Fibroblast of lung (primary cell): Measurements from ENCODE around the gene ADGRD1.

ENCODE experiments used
- EZH2 ChIP-seq: IDR thresholded peaks from 2 replicates; pipeline ENCODE4 v1.5.1; 2012; ENCODE audit warnings: low read length, control low read depth, mild to moderate bottlenecking; ENCODE audit errors: missing control alignments
- TF ChIP-seq, protein P1 (sequence below), 2 donors: IDR thresholded peaks in 1 of 2; conservative IDR thresholded peaks in 1 of 2; 1 replicate in 1 of 2; 2 replicates in 1 of 2; pipeline ENCODE4 v1.5.1; 2011 to 2012; ENCODE audit warnings: low read length in 2 of 2, control low read depth in 1 of 2, inconsistent platforms in 1 of 2, low read depth in 1 of 2, mild to moderate bottlenecking in 1 of 2

- TF ChIP-seq, protein P1, sequence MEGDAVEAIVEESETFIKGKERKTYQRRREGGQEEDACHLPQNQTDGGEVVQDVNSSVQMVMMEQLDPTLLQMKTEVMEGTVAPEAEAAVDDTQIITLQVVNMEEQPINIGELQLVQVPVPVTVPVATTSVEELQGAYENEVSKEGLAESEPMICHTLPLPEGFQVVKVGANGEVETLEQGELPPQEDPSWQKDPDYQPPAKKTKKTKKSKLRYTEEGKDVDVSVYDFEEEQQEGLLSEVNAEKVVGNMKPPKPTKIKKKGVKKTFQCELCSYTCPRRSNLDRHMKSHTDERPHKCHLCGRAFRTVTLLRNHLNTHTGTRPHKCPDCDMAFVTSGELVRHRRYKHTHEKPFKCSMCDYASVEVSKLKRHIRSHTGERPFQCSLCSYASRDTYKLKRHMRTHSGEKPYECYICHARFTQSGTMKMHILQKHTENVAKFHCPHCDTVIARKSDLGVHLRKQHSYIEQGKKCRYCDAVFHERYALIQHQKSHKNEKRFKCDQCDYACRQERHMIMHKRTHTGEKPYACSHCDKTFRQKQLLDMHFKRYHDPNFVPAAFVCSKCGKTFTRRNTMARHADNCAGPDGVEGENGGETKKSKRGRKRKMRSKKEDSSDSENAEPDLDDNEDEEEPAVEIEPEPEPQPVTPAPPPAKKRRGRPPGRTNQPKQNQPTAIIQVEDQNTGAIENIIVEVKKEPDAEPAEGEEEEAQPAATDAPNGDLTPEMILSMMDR (conservative IDR thresholded peaks at IDR 0.05 in 1 of 2, IDR thresholded peaks at IDR 0.05 in 1 of 2; ENCODE audit: low read depth in 1 of 2, low read length in 2 of 2), result no peak
- TF ChIP-seq EZH2, result no peak
These were observed 109.7 kb downstream of the ADGRD1 start for GRCh38 chr12:131063413-131063812.
